Lower lobe of right lung (tissue), 2 donors: ENCODE data around the gene CMPK2. TPM values are rescaled to one million over a fixed set of nuclear protein-coding genes. Genes with fewer than 3 reads are reported as not detected.

ENCODE experiments used
- ATAC-seq, 2 donors: fragments of 200-7000 bp; cut with Tn5 transposase; one replicate each; pipeline ENCODE4 v1.9.1; 2020 to 2022; ENCODE audit warnings: mild to moderate bottlenecking in 2 of 2, moderate library complexity in 2 of 2
- DNase-seq: peaks from one replicate; pipeline ENCODE4 v3.0.0-alpha.2; 2020
- H3K27ac ChIP-seq: fragments of 200-600 bp; one replicate; pipeline ENCODE4 v1.8.0; 2022
- H3K27me3 ChIP-seq: fragments of 200-600 bp; one replicate; pipeline ENCODE4 v1.8.0; 2022; ENCODE audit warnings: low read depth
- H3K36me3 ChIP-seq: fragments of 200-600 bp; one replicate; pipeline ENCODE4 v1.8.0; 2022; ENCODE audit warnings: mild to moderate bottlenecking
- H3K4me1 ChIP-seq: fragments of 200-600 bp; one replicate; pipeline ENCODE4 v1.8.0; 2022
- H3K4me3 ChIP-seq: fragments of 200-600 bp; one replicate; pipeline ENCODE4 v1.8.0; 2022; ENCODE audit warnings: mild to moderate bottlenecking
- H3K9me3 ChIP-seq: fragments of 200-600 bp; one replicate; pipeline ENCODE4 v1.8.0; 2022
- CTCF ChIP-seq: fragments of 200-600 bp; IDR thresholded peaks from one replicate; pipeline ENCODE4 v1.8.0; 2022; ENCODE audit warnings: antibody characterized with exemption, mild to moderate bottlenecking
- intact Hi-C: fragments of 100-400 bp; cut with DNase I; formaldehyde crosslinking; loops from one replicate; pipeline ENCODE4 v1.11.0; 2022
- total RNA-seq: library from RNA; stranded (reverse); fragmentation: NEBNext Ultra II Directional; extraction: Animal tissue kit (Norgen Biotek cat#: 25700); gene quantifications from one replicate; pipeline ENCODE4 v1.2.1, GENCODE V29; 2021
- donor health status: DM: no; HTN: yes; CAD: no; lungs with severe emphysema.

The CMPK2 gene
- total RNA-seq, 1 donor from 2014 or later, result 43.3 TPM

DNA sequence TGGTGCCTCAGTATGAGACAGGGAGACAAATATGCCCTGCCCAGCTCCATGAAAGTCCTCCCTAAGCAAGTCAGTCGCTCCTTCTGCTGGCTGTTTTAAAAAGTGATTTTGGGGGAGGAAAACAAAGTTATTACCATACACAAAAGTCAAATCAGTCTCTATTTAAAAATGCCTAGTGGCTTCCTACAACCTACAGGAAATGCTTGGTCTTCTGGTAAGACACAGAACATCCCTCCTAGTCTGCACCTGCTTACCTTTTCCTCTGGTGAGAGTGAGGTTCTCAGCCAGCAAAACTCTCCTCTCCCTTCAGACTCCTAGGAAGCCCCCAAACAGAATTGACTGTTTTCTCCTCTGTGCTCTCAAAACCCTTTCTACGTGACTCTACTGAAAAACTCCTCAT lies 13.5 kb downstream of the CMPK2 start:
- peaks cover 3% of the 10 kb centered on the region for H3K4me1 ChIP-seq
- H3K36me3 ChIP-seq, result peaks cover 38% of the 10 kb centered on the region
- H3K4me3 ChIP-seq, result no peak overlapping the region
- no peak overlapping the region for H3K27ac ChIP-seq
- intact Hi-C loops, result no loop called here
- DNase-seq, result no peak
- TF ChIP-seq CTCF, result no peak
- no peak for ATAC-seq
- H3K9me3 ChIP-seq, result peaks cover 9% of the 10 kb centered on the region
- no peaks in the 10 kb centered on the region for H3K27me3 ChIP-seq

GRCh38 chr2:6846967-6847681 lies 18.6 kb downstream of the CMPK2 start:
- Histone ChIP-seq H3K27me3 (no peaks in the 10 kb centered on the region), H3K27ac (no peak overlapping the region), H3K4me1 (no peaks in the 10 kb centered on the region), H3K9me3 (peaks cover 60% of the 10 kb centered on the region), H3K4me3 (no peak overlapping the region), H3K36me3 (peaks cover 32% of the 10 kb centered on the region)
- DNase-seq (no peak), ATAC-seq (no peak)
- intact Hi-C loops, result no loop called here
- no peak for TF ChIP-seq CTCF

GRCh38 chr2:6846540-6846939 lies 19.2 kb downstream of the CMPK2 start:
- DNase-seq, result no peak
- no peaks in the 10 kb centered on the region for H3K4me1 ChIP-seq
- no peak overlapping the region for H3K27ac ChIP-seq
- no peaks in the 10 kb centered on the region for H3K27me3 ChIP-seq
- no peak for ATAC-seq
- TF ChIP-seq CTCF, result no peak
- H3K4me3 ChIP-seq, result no peak overlapping the region
- peaks cover 28% of the 10 kb centered on the region for H3K36me3 ChIP-seq
- peaks cover 66% of the 10 kb centered on the region for H3K9me3 ChIP-seq
- intact Hi-C loops, result no loop called here

GRCh38 chr2:6845903-6846302 lies 19.8 kb downstream of the CMPK2 start:
- Histone ChIP-seq H3K36me3 (peaks cover 22% of the 10 kb centered on the region), H3K27ac (no peak overlapping the region), H3K27me3 (no peaks in the 10 kb centered on the region), H3K4me1 (no peaks in the 10 kb centered on the region), H3K4me3 (no peak overlapping the region), H3K9me3 (peaks cover 69% of the 10 kb centered on the region)
- no peak for ATAC-seq
- intact Hi-C loops, result no loop called here
- no peak for TF ChIP-seq CTCF
- no peak for DNase-seq

DNA sequence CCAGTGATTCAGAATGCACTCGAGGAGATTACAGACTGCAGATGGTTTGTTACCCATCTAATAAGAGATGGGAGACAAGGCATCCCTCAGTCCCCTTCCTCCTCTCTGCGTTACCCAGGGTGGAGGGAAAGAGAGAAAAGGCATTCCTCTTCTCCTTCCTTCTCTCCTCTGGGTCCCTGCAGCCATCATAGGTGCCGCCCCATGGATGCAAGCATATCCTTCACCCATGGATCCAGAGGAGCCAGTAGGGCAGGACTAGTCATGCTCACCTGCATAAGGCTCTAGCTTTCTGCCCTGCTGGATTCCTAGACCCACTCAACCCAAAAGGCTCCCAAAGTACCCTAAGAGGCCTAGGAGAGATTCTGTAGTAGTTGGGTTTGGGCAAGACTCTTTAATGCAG lies 20.4 kb downstream of the CMPK2 start:
- TF ChIP-seq CTCF, result no peak
- Histone ChIP-seq H3K27ac (no peak overlapping the region), H3K9me3 (peaks cover 69% of the 10 kb centered on the region), H3K27me3 (no peaks in the 10 kb centered on the region), H3K36me3 (peaks cover 18% of the 10 kb centered on the region), H3K4me1 (no peaks in the 10 kb centered on the region), H3K4me3 (no peak overlapping the region)
- ATAC-seq, result no peak
- no peak for DNase-seq
- intact Hi-C loops, result no loop called here
